Activated CD4-positive, CD25-positive, alpha-beta regulatory T cell treated with anti-CD3 and anti-CD28 coated beads, Interleukin-2, amount 50 U/mL, for 24 hours (primary cell): ENCODE measurements around the gene ZDHHC8.

Experiments used
- ATAC-seq, 2 donors: fragments of 150-1000 bp; cut with Tn5 transposase; one replicate each; pipeline ENCODE4 v1.10.0; 2021; ENCODE audit warnings: mild to moderate bottlenecking in 1 of 2, moderate library complexity in 1 of 2

The ZDHHC8 gene, protein sequence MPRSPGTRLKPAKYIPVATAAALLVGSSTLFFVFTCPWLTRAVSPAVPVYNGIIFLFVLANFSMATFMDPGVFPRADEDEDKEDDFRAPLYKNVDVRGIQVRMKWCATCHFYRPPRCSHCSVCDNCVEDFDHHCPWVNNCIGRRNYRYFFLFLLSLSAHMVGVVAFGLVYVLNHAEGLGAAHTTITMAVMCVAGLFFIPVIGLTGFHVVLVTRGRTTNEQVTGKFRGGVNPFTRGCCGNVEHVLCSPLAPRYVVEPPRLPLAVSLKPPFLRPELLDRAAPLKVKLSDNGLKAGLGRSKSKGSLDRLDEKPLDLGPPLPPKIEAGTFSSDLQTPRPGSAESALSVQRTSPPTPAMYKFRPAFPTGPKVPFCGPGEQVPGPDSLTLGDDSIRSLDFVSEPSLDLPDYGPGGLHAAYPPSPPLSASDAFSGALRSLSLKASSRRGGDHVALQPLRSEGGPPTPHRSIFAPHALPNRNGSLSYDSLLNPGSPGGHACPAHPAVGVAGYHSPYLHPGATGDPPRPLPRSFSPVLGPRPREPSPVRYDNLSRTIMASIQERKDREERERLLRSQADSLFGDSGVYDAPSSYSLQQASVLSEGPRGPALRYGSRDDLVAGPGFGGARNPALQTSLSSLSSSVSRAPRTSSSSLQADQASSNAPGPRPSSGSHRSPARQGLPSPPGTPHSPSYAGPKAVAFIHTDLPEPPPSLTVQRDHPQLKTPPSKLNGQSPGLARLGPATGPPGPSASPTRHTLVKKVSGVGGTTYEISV

GRCh38 chr22:20131597-20131858 lies at the start of gene ZDHHC8:
TSS of gene ZDHHC8 (plus strand) at chr22:20131804. CDS start at chr22:20131948, 144 bp downstream.
- peak; percentile 72 to 74 for ATAC-seq

- ATAC-seq, result no peak
Measured at GRCh38 chr22:20083157-20083890, 48.3 kb upstream of the ZDHHC8 start.

DNA sequence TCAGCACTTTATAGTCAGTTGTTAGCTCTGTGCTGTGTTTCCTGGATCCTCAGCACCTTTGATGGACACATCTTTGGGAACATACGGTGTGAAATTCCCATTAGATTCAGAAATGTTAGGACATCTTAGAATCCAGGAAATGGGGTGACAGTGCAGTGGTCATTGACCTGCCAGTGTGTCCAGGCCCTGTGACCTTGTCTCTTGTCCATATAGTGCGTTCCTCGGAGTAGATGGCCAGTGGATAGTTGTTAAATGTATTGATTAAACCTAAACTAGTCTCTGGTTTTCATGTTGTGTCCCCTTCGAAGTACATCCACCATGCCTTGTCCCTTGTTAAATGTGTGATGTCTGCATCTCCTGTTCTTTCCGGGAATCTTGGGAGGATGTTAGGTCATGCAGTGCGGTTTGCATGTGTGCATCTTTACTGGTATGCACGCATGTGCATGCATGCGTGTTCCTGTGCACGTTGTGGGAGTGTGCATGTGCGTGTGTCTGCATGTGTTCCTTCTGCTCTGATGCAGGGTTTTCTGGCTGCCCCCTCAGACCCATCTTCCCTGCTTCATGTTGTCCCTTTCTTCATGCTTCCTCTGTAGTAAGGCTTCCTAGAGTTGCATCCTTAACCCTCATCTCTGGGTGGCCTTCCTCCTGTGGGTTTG lies 47.6 kb upstream of the ZDHHC8 start:
- no peak for ATAC-seq

GRCh38 chr22:20084547-20085413 lies 46.8 kb upstream of the ZDHHC8 start:
- ATAC-seq, result no peak

GRCh38 chr22:20085651-20086050 lies 46.0 kb upstream of the ZDHHC8 start:
- no peak for ATAC-seq

DNA sequence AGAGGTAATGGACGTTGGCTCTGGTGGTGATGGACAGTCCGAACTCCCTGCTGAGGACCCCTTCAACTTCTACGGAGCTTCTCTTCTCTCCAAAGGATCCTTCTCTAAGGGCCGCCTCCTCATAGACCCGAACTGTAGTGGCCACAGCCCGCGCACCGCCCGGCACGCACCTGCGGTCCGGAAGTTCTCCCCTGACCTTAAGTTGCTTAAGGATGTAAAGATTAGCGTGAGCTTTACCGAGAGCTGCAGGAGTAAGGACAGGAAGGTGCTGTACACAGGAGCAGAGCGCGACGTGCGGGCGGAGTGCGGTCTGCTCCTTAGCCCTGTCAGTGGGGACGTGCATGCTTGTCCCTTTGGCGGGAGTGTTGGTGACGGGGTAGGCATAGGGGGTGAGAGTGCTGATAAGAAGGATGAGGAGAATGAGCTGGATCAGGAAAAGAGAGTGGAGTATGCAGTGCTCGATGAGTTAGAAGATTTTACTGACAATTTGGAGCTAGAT lies 45.5 kb upstream of the ZDHHC8 start:
- no peak for ATAC-seq

GRCh38 chr22:20086763-20087162 lies 44.8 kb upstream of the ZDHHC8 start:
- no peak for ATAC-seq

DNA sequence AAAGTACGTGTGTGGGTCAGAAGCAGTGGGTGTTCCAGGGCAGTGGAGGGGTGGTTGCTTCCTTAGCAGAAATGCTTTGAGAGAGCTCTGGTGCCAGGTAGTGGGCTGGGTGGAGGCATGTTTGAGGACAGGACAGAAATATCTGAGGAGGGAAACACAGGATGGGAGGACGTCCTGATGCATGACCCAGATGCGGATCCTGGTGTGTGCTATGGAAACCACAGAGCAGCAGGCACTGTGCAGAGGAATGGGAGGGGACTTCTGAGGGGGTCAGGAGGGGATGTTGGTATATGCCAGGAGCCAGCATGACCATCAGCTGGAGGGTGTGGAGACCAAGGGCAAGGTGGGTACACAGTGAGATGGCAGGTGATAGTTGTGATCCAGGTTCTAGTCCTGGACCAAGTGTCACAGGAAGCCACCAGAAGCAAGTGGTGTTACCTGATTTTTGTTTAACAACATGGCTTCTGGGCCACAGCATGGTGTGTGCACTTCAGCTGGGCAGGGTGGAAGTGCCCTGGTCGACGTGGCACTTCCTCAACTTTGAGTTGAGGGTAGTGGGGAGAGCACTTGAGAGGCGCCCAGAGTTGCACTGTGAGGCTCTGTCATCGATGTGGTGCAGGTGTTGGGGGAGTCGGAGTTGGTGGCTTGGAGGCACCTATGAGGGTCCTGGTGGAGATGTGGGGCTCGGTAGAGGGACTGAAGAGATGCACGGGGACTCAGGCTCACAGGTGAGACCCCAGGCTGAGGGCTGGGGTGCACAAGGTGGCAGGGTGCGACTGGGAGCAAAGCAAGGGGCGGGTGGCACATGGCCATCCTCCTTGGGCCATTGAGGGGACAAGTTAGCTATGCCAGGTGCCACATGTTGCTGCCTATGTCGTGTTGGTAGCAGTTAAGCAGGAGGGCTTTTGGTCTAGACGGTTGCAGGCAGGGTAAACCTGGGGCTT lies 44.0 kb upstream of the ZDHHC8 start:
- no peak for ATAC-seq

GRCh38 chr22:20088263-20088648 lies 43.3 kb upstream of the ZDHHC8 start:
- ATAC-seq, result no peak

DNA sequence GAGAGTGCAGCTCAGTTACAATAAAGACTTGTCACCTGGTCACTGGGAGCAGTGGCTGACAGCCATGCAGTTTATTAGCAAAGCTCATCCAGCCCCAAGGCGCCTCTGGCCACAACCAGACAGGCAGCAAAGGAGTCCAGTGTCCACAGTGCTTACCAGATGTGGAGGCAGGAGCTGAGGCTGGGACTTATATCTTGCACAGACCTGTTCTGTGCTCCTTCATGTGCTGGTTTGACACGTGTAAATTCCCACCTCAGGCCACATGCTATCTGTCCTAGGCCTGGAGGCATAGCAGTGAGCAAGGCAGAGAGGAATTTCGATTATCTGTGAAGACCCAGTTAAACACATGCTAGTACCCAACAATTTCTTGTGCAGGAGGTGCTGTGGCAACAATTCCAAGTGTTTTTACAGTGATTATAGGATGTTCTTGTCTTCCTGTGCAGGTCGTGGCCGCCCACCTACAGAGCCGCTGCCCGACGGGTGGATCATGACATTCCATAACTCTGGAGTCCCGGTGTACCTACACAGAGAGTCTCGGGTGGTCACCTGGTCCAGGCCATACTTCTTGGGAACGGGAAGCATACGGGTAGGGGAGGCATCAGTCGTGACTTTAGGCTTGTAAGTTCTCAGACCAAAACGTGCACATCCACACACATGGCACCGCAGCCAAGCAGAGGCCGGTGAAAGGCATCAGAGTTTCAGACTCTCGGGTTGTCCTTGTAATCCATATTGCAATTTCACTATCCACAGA lies 42.2 kb upstream of the ZDHHC8 start:
- no peak for ATAC-seq

GRCh38 chr22:20089977-20090729 lies 41.5 kb upstream of the ZDHHC8 start:
- ATAC-seq, result no peak

- peak; percentile 39 to 54 for ATAC-seq
Measured at GRCh38 chr22:20090730-20091240, 40.8 kb upstream of the ZDHHC8 start.

GRCh38 chr22:20091690-20092476 lies 39.7 kb upstream of the ZDHHC8 start:
- ATAC-seq, result no peak

DNA sequence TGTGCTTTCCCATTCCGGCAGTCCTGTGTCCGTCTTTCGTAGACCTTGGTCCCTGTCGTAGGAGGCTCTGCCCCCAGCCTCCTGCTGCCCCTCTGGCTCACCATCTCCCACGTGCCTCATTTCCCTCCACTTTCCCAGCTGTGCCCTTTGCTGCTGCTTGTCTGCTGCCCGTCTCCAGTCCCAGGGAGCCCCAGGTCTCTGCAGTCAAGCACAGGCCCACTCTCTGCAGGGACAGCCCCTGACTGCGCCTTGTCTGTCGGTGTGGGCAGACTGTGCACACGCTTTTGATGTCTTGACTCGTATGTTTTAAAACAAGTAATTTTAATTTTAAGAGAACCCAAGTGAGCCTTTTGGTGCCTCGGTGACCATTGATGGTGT lies 39.1 kb upstream of the ZDHHC8 start:
- peak in 1 of 2 donors; percentile 34 for ATAC-seq

DNA sequence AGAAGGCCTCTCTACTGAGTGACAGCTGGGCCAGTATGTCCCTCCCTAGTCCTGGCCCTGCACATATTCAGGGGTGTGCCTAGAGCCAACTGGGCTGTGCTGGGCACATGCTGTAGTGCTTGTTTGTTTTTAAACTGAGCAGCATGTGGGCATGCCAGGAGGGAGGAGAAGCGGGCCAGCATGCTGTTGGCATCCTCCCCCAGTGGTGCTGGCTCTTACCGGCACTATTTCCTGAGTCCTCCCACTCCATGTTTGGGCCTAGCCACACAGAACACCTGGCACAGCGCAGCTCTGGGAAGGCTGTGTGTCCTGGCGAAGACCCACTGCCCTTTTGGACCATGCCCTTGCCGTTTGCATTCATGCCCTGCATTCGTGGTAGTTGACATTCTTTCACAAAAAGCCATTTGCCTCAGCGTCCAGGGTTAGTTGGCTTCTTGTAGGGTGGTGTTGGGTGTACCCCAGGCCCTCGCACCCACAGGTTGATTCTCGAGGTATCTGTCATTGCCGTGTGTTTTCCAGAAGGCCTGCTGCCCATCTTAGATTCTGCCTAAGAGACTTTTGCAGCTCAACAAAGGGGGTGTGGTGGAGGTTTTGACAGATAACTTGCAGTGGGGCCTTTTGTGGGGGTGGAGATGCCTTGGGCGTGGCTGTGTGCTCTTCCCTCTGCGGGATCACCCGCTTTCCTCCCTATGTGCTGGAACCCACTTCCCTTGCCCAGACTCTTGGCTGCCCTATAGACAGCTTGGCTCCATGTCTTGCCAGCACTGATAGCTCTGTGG lies 38.0 kb upstream of the ZDHHC8 start:
- no peak for ATAC-seq

DNA sequence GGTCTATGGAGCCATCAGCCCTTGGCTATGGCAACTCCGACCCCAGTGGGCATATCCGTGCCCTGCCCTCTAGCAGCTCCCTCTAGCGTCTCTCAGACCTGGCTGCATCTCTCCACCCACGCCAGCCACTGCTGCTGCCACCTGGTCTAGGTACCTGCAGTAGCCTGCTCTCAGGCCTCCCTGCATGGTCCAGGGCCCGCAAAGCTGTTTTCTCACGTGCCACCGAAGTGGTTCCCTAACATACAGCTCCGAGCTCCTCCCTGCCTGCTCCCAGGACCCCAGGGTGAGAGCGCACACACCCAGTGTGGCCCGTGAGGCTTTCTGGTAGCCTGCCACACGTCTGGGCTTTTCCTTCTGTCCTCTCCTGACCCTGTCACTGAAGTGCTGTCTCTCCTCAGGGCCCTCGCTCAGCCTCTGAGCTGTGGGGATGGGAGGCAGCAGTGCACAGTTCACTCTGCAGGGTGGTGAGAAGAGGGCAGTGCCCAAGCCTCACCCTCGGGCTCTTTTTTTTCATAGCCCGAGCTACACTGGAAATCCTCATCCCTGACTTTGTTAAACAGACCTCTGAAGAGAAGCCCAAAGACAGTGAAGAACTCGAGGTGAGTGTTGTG lies 37.3 kb upstream of the ZDHHC8 start:
- no peak for ATAC-seq

GRCh38 chr22:20095521-20095920 lies 36.1 kb upstream of the ZDHHC8 start:
- peak; percentile 60 to 70 for ATAC-seq
